HepG2 (cell line): Measurements from ENCODE around the gene ATAD3A. TPM values are rescaled to one million over a fixed set of nuclear protein-coding genes. Genes with fewer than 3 reads are reported as not detected.

Experiments used
- ATF5 ChIP-seq: sonication (generic); formaldehyde crosslinking; IDR thresholded peaks from 2 replicates; pipeline ENCODE4 v1.4.0; 2020; ENCODE audit warnings: mild to moderate bottlenecking, low read depth, missing genetic modification reagents
- CBX2 ChIP-seq, 2 experiments: fragments of 200-600 bp in 1 of 2; sonication (generic); formaldehyde crosslinking in 1 of 2; IDR thresholded peaks; 2 replicates each; pipeline versions ENCODE4 v1.7.0 to v1.8.1; 2018 to 2022; ENCODE audit warnings: low read depth in 2 of 2, low read length in 1 of 2, mild to moderate bottlenecking in 1 of 2, missing genetic modification reagents in 1 of 2
- CREBL2 ChIP-seq: sonication (generic); formaldehyde crosslinking; IDR thresholded peaks from 2 replicates; pipeline ENCODE4 v1.8.1; 2023; ENCODE audit warnings: missing genetic modification reagents, mild to moderate bottlenecking, borderline replicate concordance
- GZF1 ChIP-seq: sonication (generic); formaldehyde crosslinking; IDR thresholded peaks from 2 replicates; pipeline ENCODE4 v1.5.1; 2020; ENCODE audit warnings: mild to moderate bottlenecking, missing genetic modification reagents
- IRF2 ChIP-seq: IDR thresholded peaks from 2 replicates; pipeline ENCODE4 v1.6.1; 2018; ENCODE audit warnings: missing genetic modification reagents, missing compliant biosample characterization
- NFYC ChIP-seq: IDR thresholded peaks from 2 replicates; pipeline ENCODE4 v1.6.1; 2016; ENCODE audit warnings: missing genetic modification reagents, missing compliant biosample characterization
- SOX6 ChIP-seq, 2 experiments: fragments of 450-650 bp in 1 of 2; sonication (generic) in 1 of 2; formaldehyde crosslinking in 1 of 2; IDR thresholded peaks; 2 replicates each; pipeline versions ENCODE4 v1.4.0 to v1.6.1; 2017 to 2020; ENCODE audit warnings: antibody characterized with exemption in 1 of 2, mild to moderate bottlenecking in 1 of 2, missing genetic modification reagents in 1 of 2
- TAF15 ChIP-seq: fragments of 200-400 bp; formaldehyde crosslinking; IDR thresholded peaks from one replicate; pipeline ENCODE4 v1.6.1; 2018; ENCODE audit warnings: mild to moderate bottlenecking, low read depth, low read length; ENCODE audit not compliant: poor library complexity, severe bottlenecking
- ZNF275 ChIP-seq: sonication (generic); formaldehyde crosslinking; IDR thresholded peaks from 2 replicates; pipeline ENCODE4 v1.8.0; 2022; ENCODE audit warnings: missing genetic modification reagents, mild to moderate bottlenecking, inconsistent platforms, borderline replicate concordance
- ZNF670 ChIP-seq: sonication (generic); formaldehyde crosslinking; IDR thresholded peaks from 2 replicates; pipeline ENCODE4 v1.8.0; 2022; ENCODE audit warnings: mild to moderate bottlenecking, missing genetic modification reagents, borderline replicate concordance
- ZSCAN12 ChIP-seq: sonication (generic); formaldehyde crosslinking; IDR thresholded peaks from 2 replicates; pipeline ENCODE4 v1.9.0; 2021; ENCODE audit warnings: mild to moderate bottlenecking, missing genetic modification reagents
- polyA plus RNA-seq, 8 experiments: library from polyadenylated mRNA; depleted of rRNA in 3 of 8; stranded (reverse) in 7 of 8; unstranded in 1 of 8; fragments of >200 nt; fragmentation: Illumina TruSeq in 4 of 8; extraction: Trizol in 4 of 8; gene quantifications; 2 replicates each; pipeline versions ENCODE4 v1.2.1 to v1.2.3, GENCODE V29; 2011 to 2016; ENCODE audit warnings: low read depth in 4 of 8, missing spikeins in 1 of 8, mixed read lengths in 1 of 8; ENCODE audit not compliant: insufficient read depth in 1 of 8
- total RNA-seq, 5 experiments: library from RNA; depleted of rRNA; stranded (reverse); fragments of >200 nt; fragmentation: Illumina TruSeq; extraction: Trizol; gene quantifications; 2 replicates each; pipeline ENCODE4 v1.2.3, GENCODE V29; 2016; ENCODE audit warnings: low read depth in 1 of 5
- TF ChIP-seq, protein P1 (sequence below), 2 experiments: sonication (generic) in 1 of 2; formaldehyde crosslinking in 1 of 2; IDR thresholded peaks; 2 replicates each; pipeline versions ENCODE4 v1.4.0 to v1.6.1; 2016 to 2020; ENCODE audit warnings: borderline replicate concordance in 1 of 2, low read depth in 1 of 2, mild to moderate bottlenecking in 1 of 2, missing genetic modification reagents in 1 of 2
- TF ChIP-seq, protein P2 (sequence below): sonication (generic); formaldehyde crosslinking; IDR thresholded peaks from 2 replicates; pipeline ENCODE4 v1.5.1; 2020; ENCODE audit warnings: mild to moderate bottlenecking, missing genetic modification reagents, moderate library complexity

Gene ATAD3A
- total and polyA plus RNA-seq, 2 of the 13 experiments (the other 11 are each of a cell fraction or from before 2014, with no cell fraction given), result 10.6 to 49.0 TPM

DNA sequence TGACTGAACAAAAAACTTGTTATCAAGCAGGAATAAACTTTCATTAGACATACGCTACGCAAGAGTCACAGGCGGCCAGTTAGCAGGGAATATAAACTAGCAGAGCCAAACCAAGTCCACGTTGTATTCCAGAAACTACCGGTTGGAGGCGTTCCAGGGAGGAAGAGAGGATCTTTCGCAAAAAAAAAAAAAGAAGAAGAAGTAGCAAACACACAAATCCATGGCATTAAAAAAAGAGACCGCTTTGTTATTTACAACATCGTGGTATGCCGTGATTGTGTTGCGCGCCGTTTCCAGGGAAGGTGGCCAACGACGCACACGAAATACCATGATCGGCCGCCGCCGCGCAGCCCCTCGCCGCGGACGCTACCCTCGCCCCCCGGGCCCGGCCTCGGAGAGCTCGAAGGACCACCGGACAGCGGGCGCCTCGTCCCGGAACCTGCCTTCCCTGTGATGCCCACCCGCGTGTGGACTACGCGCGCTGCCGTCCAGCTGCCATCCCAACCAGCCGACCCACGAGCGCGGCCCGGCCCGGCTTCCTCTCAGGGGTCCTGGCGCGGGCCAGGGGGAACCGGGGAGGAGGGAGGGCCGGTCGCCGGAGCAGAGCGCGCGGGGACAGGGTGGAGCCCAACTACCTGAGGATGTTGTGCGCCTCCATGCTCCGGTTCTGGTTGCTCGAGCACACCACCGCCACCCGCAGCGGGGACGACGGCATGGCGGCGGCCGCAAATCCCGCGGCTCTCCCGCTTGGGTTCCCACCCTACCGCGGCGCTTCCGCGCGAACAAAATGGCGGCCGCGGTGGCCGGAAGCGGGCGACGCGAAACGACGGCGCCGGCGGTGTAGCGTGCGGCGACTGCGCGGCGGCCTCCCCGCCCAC is 62.1 kb downstream of the ATAD3A start (continued):
- TF ChIP-seq, protein P1, sequence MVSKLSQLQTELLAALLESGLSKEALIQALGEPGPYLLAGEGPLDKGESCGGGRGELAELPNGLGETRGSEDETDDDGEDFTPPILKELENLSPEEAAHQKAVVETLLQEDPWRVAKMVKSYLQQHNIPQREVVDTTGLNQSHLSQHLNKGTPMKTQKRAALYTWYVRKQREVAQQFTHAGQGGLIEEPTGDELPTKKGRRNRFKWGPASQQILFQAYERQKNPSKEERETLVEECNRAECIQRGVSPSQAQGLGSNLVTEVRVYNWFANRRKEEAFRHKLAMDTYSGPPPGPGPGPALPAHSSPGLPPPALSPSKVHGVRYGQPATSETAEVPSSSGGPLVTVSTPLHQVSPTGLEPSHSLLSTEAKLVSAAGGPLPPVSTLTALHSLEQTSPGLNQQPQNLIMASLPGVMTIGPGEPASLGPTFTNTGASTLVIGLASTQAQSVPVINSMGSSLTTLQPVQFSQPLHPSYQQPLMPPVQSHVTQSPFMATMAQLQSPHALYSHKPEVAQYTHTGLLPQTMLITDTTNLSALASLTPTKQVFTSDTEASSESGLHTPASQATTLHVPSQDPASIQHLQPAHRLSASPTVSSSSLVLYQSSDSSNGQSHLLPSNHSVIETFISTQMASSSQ (IDR thresholded peaks at IDR 0.05; ENCODE audit: low read depth), result no peak
- TF ChIP-seq, protein P1 (CRISPR knock-in tag; IDR thresholded peaks at IDR 0.05; ENCODE audit: borderline replicate concordance), result no peak
- TF ChIP-seq CREBL2 (CRISPR knock-in tag) (no peak), IRF2 (CRISPR knock-in tag) (no peak), ZSCAN12 (CRISPR knock-in tag) (no peak; the same call in 1 of the 2 replicates), TAF15 (no peak), ZNF670 (CRISPR knock-in tag) (0 out of 2 replicates have a peak, but pooled peaks have one; percentile 6), NFYC (CRISPR knock-in tag) (no peak), ZNF275 (CRISPR knock-in tag) (no peak), SOX6 (IDR thresholded peaks at IDR 0.05) (no peak), SOX6 (CRISPR knock-in tag; IDR thresholded peaks at IDR 0.05) (no peak), GZF1 (CRISPR knock-in tag) (no peak), CBX2 (IDR thresholded peaks at IDR 0.05; ENCODE audit: low read depth, low read length) (no peak), CBX2 (CRISPR knock-in tag; IDR thresholded peaks at IDR 0.05; ENCODE audit: low read depth) (no peak), ATF5 (CRISPR knock-in tag) (no peak)
- TF ChIP-seq, protein P2, sequence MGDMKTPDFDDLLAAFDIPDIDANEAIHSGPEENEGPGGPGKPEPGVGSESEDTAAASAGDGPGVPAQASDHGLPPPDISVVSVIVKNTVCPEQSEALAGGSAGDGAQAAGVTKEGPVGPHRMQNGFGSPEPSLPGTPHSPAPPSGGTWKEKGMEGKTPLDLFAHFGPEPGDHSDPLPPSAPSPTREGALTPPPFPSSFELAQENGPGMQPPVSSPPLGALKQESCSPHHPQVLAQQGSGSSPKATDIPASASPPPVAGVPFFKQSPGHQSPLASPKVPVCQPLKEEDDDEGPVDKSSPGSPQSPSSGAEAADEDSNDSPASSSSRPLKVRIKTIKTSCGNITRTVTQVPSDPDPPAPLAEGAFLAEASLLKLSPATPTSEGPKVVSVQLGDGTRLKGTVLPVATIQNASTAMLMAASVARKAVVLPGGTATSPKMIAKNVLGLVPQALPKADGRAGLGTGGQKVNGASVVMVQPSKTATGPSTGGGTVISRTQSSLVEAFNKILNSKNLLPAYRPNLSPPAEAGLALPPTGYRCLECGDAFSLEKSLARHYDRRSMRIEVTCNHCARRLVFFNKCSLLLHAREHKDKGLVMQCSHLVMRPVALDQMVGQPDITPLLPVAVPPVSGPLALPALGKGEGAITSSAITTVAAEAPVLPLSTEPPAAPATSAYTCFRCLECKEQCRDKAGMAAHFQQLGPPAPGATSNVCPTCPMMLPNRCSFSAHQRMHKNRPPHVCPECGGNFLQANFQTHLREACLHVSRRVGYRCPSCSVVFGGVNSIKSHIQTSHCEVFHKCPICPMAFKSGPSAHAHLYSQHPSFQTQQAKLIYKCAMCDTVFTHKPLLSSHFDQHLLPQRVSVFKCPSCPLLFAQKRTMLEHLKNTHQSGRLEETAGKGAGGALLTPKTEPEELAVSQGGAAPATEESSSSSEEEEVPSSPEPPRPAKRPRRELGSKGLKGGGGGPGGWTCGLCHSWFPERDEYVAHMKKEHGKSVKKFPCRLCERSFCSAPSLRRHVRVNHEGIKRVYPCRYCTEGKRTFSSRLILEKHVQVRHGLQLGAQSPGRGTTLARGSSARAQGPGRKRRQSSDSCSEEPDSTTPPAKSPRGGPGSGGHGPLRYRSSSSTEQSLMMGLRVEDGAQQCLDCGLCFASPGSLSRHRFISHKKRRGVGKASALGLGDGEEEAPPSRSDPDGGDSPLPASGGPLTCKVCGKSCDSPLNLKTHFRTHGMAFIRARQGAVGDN (CRISPR knock-in tag), result peak; percentile 56
